ENCODE measurements around the gene WFDC1. TPM values are rescaled to one million over a fixed set of nuclear protein-coding genes. Genes with fewer than 3 reads are reported as not detected.

WFDC1 gene
- total and polyA plus RNA-seq, 2 donors (not counting 3 experiments of a cell fraction or from before 2014, with no cell fraction given) = not detected

DNA sequence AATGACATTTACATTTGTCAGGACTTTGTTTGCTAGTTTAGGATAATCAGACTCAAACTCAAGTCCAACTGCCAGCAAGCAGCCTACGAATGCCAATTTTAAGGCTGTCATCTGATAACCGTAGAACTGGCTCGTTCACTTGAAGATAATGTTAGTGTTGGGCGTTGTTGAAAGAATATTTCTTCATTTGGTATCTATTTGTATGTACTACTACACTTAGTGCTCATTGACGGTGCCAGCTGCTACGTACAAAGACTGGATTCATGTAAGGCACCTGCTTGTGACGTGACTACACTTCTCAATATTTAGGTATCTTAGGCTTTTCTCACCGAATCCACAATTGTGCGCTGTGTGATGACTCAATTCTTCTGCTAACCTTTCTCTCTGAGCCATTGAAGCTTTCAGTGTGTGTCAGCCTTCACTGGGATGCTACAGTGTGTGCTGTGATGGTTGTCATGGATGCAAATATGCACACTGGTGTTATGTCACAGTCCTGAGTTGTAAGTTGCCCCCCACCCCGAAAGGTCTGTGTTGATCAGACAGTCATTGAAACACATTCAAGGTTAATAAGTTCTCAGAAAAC is 79.3 kb downstream of the WFDC1 start:
- no peak overlapping the region for H3K27ac ChIP-seq (ENCODE audit: insufficient read depth, low read depth, low read length)
- ChIA-PET CTCF (no interaction called here), POLR2A (no interaction called here)
- H3K9me3 ChIP-seq (replicated peaks; ENCODE audit: control insufficient read depth, insufficient read depth, low read length) = no peaks in the 10 kb centered on the region
- no peaks in the 10 kb centered on the region for H3K9me1 ChIP-seq (replicated peaks; ENCODE audit: control insufficient read depth, extremely low read depth, insufficient read depth, low read length)
- H4K20me1 ChIP-seq (replicated peaks; ENCODE audit: control insufficient read depth, extremely low read depth, insufficient read depth, low read length) = no peaks in the 10 kb centered on the region
- BruUV-seq (replicated peaks) = no TSS peak
- no peaks in the 10 kb centered on the region for H3K79me2 ChIP-seq (ENCODE audit: control insufficient read depth, insufficient read depth, low read length)
- H3K4me3 ChIP-seq (replicated peaks in 1 of 3; ENCODE audit: insufficient read depth in 1 of 3, low read depth in 1 of 3, low read length in 3 of 3) = no peak overlapping the region
- dilution Hi-C loops (cut with MboI; ENCODE audit: extremely low pct_ligation_motif_present, low sequenced_read_pairs) = no loop called here
- TF ChIP-seq, protein P1, sequence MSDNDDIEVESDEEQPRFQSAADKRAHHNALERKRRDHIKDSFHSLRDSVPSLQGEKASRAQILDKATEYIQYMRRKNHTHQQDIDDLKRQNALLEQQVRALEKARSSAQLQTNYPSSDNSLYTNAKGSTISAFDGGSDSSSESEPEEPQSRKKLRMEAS (IDR thresholded peaks at IDR 0.05; ENCODE audit: insufficient read depth, insufficient read length) = no peak
- TF ChIP-seq FOS (IDR thresholded peaks at IDR 0.05; ENCODE audit: borderline replicate concordance, insufficient read depth, low read length) = no peak
- TF ChIP-seq MYC (IDR thresholded peaks at IDR 0.05; ENCODE audit: low read depth, low read length) = no peak
- no peak for TF ChIP-seq JUN (IDR thresholded peaks at IDR 0.05; ENCODE audit: borderline replicate concordance, insufficient read depth, insufficient read length, low read depth)
- no peak for TF ChIP-seq EZH2 (IDR thresholded peaks at IDR 0.05; ENCODE audit: borderline replicate concordance, low read depth, low read length, severe bottlenecking)
- no peak for TF ChIP-seq GATA2 (IDR thresholded peaks at IDR 0.05; ENCODE audit: insufficient read depth, insufficient read length, low read depth, low read length)
- no peak for TF ChIP-seq POLR2AphosphoS5 (IDR thresholded peaks at IDR 0.05; ENCODE audit: insufficient read depth, low read depth, low read length)
- TF ChIP-seq POLR2A (IDR thresholded peaks at IDR 0.05; ENCODE audit: low read depth, low read length) = no peak
- TF ChIP-seq, protein P2, sequence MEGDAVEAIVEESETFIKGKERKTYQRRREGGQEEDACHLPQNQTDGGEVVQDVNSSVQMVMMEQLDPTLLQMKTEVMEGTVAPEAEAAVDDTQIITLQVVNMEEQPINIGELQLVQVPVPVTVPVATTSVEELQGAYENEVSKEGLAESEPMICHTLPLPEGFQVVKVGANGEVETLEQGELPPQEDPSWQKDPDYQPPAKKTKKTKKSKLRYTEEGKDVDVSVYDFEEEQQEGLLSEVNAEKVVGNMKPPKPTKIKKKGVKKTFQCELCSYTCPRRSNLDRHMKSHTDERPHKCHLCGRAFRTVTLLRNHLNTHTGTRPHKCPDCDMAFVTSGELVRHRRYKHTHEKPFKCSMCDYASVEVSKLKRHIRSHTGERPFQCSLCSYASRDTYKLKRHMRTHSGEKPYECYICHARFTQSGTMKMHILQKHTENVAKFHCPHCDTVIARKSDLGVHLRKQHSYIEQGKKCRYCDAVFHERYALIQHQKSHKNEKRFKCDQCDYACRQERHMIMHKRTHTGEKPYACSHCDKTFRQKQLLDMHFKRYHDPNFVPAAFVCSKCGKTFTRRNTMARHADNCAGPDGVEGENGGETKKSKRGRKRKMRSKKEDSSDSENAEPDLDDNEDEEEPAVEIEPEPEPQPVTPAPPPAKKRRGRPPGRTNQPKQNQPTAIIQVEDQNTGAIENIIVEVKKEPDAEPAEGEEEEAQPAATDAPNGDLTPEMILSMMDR (IDR thresholded peaks at IDR 0.05; ENCODE audit: extremely low read depth in 1 of 2, insufficient read depth in 1 of 2, low read depth in 1 of 2, low read length in 2 of 2) = no peak
- H3K36me3 ChIP-seq (ENCODE audit: control insufficient read depth in 2 of 2, extremely low read depth in 1 of 2, insufficient read depth in 2 of 2, low read length in 2 of 2) = no peaks in the 10 kb centered on the region
- no peaks in the 10 kb centered on the region for H3K4me1 ChIP-seq (ENCODE audit: control insufficient read depth, extremely low read depth, insufficient read depth, low read length)
- no peak overlapping the region for H2AFZ ChIP-seq (ENCODE audit: low read depth, low read length)
- intact Hi-C loops (cut with micrococcal nuclease) = no loop called here
- FAIRE-seq (no peak), DNase-seq (ENCODE audit: low read depth, low spot score) (no peak)
- H3K9ac ChIP-seq (replicated peaks; ENCODE audit: extremely low read depth, insufficient read depth, low read length) = no peak overlapping the region
- H3K27me3 ChIP-seq (ENCODE audit: control insufficient read depth in 2 of 2, insufficient read depth in 2 of 2, low read length in 2 of 2) = peaks cover 12 to 14% of the 10 kb centered on the region in 2 experiments
- H3K4me2 ChIP-seq (ENCODE audit: insufficient read depth, low read length) = no peak overlapping the region
